SK-N-SH treated with all-trans-retinoic acid at 6 μM for 48 hours (cell line): ENCODE data around the gene UBLCP1.
"Not testable (repeated sequence)": the region's sequence is repeated elsewhere in the genome, so short reads cannot be mapped to it uniquely, and the experiment has no call there.

ENCODE experiments used
- ATAC-seq: fragments of 200-7000 bp; cut with Tn5 transposase; 3 replicates; pipeline ENCODE4 v1.9.1; 2020; ENCODE audit warnings: mild to moderate bottlenecking, moderate library complexity
- ARNTL ChIP-seq: fragments of 450-650 bp; formaldehyde crosslinking; IDR thresholded peaks from 2 replicates; pipeline ENCODE4 v1.5.0; 2020; ENCODE audit warnings: low read depth, mild to moderate bottlenecking, moderate library complexity, borderline replicate concordance
- CREB5 ChIP-seq: fragments of 250-450 bp; sonication (Bioruptor Pico); IDR thresholded peaks from 2 replicates; pipeline ENCODE4 v1.5.1; 2020; ENCODE audit warnings: low read depth, mild to moderate bottlenecking, moderate library complexity
- CSDC2 ChIP-seq: fragments of 250-450 bp; sonication (Bioruptor Pico); IDR thresholded peaks from 2 replicates; pipeline ENCODE4 v1.5.0; 2020; ENCODE audit warnings: mild to moderate bottlenecking, moderate library complexity
- CSRNP3 ChIP-seq: fragments of 250-450 bp; sonication (Bioruptor Pico); IDR thresholded peaks from 2 replicates; pipeline ENCODE4 v1.5.1; 2021; ENCODE audit warnings: mild to moderate bottlenecking, moderate library complexity
- ESRRG ChIP-seq: fragments of 250-450 bp; sonication (Bioruptor Pico); IDR thresholded peaks from 2 replicates; pipeline ENCODE4 v1.6.1; 2021; ENCODE audit warnings: mild to moderate bottlenecking
- ISL1 ChIP-seq: fragments of 250-450 bp; sonication (Bioruptor Pico); IDR thresholded peaks from 2 replicates; pipeline ENCODE4 v2.1.2; 2022; ENCODE audit warnings: mild to moderate bottlenecking, moderate library complexity
- OSR1 ChIP-seq: fragments of 250-450 bp; sonication (Bioruptor Pico); IDR thresholded peaks from 2 replicates; pipeline ENCODE4 v1.8.0; 2022; ENCODE audit warnings: moderate library complexity, mild to moderate bottlenecking, inconsistent platforms
- POU6F1 ChIP-seq: fragments of 250-450 bp; sonication (Bioruptor Pico); IDR thresholded peaks from 2 replicates; pipeline ENCODE4 v1.8.0; 2021; ENCODE audit warnings: low read depth, mild to moderate bottlenecking, moderate library complexity, borderline replicate concordance
- PPARA ChIP-seq: fragments of 250-450 bp; sonication (Bioruptor Pico); IDR thresholded peaks from 2 replicates; pipeline ENCODE4 v1.5.0; 2020; ENCODE audit warnings: mild to moderate bottlenecking, borderline replicate concordance
- RARB ChIP-seq: fragments of 250-450 bp; sonication (Bioruptor Pico); IDR thresholded peaks from 2 replicates; pipeline ENCODE4 v1.8.0; 2021; ENCODE audit warnings: mild to moderate bottlenecking, moderate library complexity
- SNAI2 ChIP-seq: fragments of 250-450 bp; sonication (Bioruptor Pico); IDR thresholded peaks from 2 replicates; pipeline ENCODE4 v1.5.0; 2020; ENCODE audit warnings: mild to moderate bottlenecking, moderate library complexity
- TOX ChIP-seq: fragments of 250-450 bp; sonication (Bioruptor Pico); IDR thresholded peaks from 2 replicates; pipeline ENCODE4 v1.8.0; 2021; ENCODE audit warnings: mild to moderate bottlenecking, moderate library complexity, borderline replicate concordance
- TSHZ2 ChIP-seq: fragments of 250-450 bp; sonication (Bioruptor Pico); IDR thresholded peaks from 2 replicates; pipeline ENCODE4 v1.5.0; 2020; ENCODE audit warnings: mild to moderate bottlenecking, moderate library complexity
- ZC3H10 ChIP-seq: fragments of 250-450 bp; sonication (Bioruptor Pico); IDR thresholded peaks from 2 replicates; pipeline ENCODE4 v1.5.1; 2021; ENCODE audit warnings: mild to moderate bottlenecking, moderate library complexity
- ZFP3 ChIP-seq: fragments of 250-450 bp; sonication (Bioruptor Pico); IDR thresholded peaks from 2 replicates; pipeline ENCODE4 v1.5.0; 2020; ENCODE audit warnings: mild to moderate bottlenecking, moderate library complexity
- ZFP30 ChIP-seq: fragments of 450-650 bp; formaldehyde crosslinking; IDR thresholded peaks from 2 replicates; pipeline ENCODE4 v1.5.0; 2022; ENCODE audit warnings: mild to moderate bottlenecking, moderate library complexity
- ZNF565 ChIP-seq: fragments of 450-650 bp; formaldehyde crosslinking; conservative IDR thresholded peaks from 2 replicates; pipeline ENCODE4 v1.5.0; 2020; ENCODE audit warnings: low read depth, mild to moderate bottlenecking, moderate library complexity
- ZNF70 ChIP-seq: fragments of 450-650 bp; formaldehyde crosslinking; IDR thresholded peaks from 2 replicates; pipeline ENCODE4 v1.5.0; 2020; ENCODE audit warnings: mild to moderate bottlenecking, moderate library complexity
- ZNF8 ChIP-seq: fragments of 450-650 bp; formaldehyde crosslinking; IDR thresholded peaks from 2 replicates; pipeline ENCODE4 v1.5.0; 2020; ENCODE audit warnings: mild to moderate bottlenecking, moderate library complexity

Gene UBLCP1

GRCh38 chr5:159257007-159257406 lies 6.1 kb upstream of the UBLCP1 start:
- TF ChIP-seq ZFP30 (CRISPR knock-in tag) (no peak), OSR1 (CRISPR knock-in tag) (no peak), ISL1 (CRISPR knock-in tag) (no peak), RARB (CRISPR knock-in tag) (no peak), TOX (no peak), CSDC2 (no peak), PPARA (CRISPR knock-in tag) (no peak), ZNF565 (no peak), CREB5 (no peak), POU6F1 (CRISPR knock-in tag) (no peak)
- ATAC-seq: no peak

GRCh38 chr5:159257629-159258283 lies 5.3 kb upstream of the UBLCP1 start:
- TF ChIP-seq SNAI2 (no peak), ARNTL (no peak), ZNF8 (CRISPR knock-in tag) (no peak), CSRNP3 (no peak), PPARA (CRISPR knock-in tag) (no peak), ZFP3 (CRISPR knock-in tag) (no peak), RARB (CRISPR knock-in tag) (no peak), ESRRG (CRISPR knock-in tag) (no peak), TSHZ2 (no peak), POU6F1 (CRISPR knock-in tag) (no peak), ZFP30 (CRISPR knock-in tag) (no peak), OSR1 (CRISPR knock-in tag) (no peak), ZC3H10 (no peak)
- ATAC-seq: no peak

GRCh38 chr5:159258361-159258760 lies 4.7 kb upstream of the UBLCP1 start:
- ATAC-seq: no peak
- no peak for TF ChIP-seq SNAI2
- no peak for TF ChIP-seq ISL1 (CRISPR knock-in tag)
- TF ChIP-seq ZNF8 (CRISPR knock-in tag): no peak
- no peak for TF ChIP-seq ZNF70 (CRISPR knock-in tag)
- no peak for TF ChIP-seq ZFP30 (CRISPR knock-in tag)
- no peak for TF ChIP-seq CREB5
- TF ChIP-seq PPARA (CRISPR knock-in tag): no peak
- no peak for TF ChIP-seq POU6F1 (CRISPR knock-in tag)
- TF ChIP-seq, all 23 proteins: peak for 0

GRCh38 chr5:159260212-159260611 lies 2.9 kb upstream of the UBLCP1 start:
- ATAC-seq: not testable (repeated sequence)
